GM18498 (cell line): ENCODE measurements around the gene DPP9.

Source experiments
- ATAC-seq: cut with Tn5 transposase; IDR thresholded peaks from one replicate; pipeline ENCODE4 v1.9.1; 2021; ENCODE audit warnings: mild to moderate bottlenecking, moderate library complexity; ENCODE audit not compliant: unreplicated experiment

The DPP9 gene

DNA sequence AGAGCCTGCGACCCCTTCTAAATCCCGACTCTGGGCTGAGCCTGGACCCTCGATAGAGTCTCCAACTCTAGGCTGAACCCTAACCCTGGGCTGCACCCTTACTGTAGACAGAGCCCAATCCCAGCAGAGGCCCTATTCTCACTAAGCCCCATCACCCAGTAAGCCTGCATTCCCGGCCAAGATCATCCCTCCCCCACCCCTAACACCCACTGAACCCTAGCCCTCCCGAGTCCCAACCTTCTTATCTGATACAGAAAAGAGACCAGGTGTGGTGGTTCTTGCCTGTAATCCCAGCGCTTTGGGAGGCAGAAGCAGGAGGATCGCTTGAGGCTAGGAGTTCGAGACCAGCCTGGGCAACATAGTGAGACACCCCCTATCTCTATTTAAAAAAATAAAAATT, 86.9 kb downstream of the DPP9 start:
- no peak for ATAC-seq

DNA sequence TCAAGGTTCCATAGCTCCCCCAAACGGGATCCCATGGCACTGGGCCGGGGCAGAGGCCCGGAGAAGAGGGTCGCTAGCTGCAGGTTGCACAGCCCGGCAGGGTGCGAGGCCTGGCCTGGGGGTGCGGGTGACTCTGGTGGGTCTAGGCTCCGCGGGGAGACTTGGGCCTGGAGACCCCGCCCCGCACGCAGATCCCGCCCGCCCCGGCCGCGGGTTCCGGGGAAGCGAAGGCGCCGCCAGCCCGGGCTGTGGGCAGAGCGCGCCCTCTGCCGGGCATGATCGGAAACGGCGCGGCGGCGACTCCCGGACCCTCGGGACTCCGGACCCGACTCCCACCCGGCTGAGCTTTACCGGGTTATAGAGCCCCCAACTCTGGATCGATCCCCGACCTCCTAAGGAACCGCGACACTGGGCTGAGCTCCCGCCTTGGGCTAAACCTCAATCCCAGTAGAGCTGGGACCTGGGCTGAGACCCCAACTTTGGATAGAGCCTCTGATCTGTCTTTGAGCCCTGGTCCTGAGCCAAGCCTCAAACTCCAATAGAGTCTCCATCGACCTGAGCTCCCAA, 87.4 kb downstream of the DPP9 start:
- ATAC-seq, result no peak

DNA sequence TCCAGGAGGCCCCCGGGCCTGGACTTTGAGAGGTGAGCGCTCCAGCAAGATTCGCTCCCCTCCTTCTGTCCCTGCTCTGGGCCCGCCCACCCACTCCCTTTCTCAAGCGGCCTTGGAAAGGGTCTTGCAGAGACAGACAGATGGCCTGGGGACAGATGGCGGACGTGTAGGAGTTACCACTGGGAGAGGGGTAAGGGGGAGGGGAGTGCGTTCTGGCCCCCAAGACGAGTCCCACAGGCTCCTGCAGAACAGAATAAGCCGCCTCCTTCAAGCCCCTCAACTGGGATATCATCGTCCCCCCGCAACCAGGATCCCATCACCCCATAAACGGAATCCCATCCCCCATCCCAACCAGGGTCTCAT, 87.9 kb downstream of the DPP9 start:
- ATAC-seq, result no peak

DNA sequence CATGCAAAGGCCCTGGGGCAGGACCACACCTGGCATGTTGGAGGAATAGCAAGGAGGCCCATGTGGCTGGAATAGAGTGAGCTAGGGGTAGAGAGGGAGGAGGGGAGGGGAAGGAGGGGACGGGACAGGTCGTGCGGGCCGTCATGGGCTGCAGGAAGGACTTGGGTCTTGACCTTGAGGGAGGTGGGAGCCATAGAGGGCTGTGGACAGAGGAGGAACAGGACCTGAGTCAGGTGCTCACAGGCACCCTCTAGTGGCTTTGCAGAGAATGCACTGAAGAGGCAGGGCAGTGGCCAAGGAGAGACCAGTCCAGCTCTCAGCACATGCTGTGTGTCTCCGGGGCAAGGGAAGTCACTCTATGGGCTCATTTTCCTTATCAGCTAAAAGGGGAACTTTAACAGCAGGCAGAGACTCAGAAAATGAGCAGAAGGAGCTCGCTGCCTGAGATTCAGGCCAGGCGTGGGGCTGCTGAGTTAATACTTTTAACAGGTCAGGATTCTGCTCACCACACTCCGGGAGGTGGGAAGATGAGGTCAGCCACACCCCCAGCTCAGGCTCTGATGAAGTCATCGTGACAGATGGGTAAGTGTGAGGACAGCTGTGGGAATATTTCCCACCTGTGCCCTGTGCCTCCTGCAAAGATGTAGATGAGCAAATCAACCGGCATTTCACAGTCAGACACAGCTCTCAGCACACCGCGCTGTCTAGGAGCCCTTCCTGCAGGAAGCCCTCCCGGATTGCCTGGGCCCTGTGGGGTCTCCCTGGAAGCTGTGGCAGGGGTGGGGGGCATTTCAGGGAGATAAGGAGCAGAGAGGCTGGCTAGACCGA, 90.3 kb downstream of the DPP9 start:
- no peak for ATAC-seq
